Loucy (cell line): ENCODE data around the gene IQCK.

Source experiments
- H2AFZ ChIP-seq: fragments of 200-600 bp; sonication (generic); 2 replicates; pipeline ENCODE4 v1.6.0; 2016; ENCODE audit warnings: antibody characterized with exemption, mild to moderate bottlenecking, low read length, moderate library complexity
- H3F3A ChIP-seq: fragments of 200-600 bp; 2 replicates; pipeline ENCODE4 v1.6.0; 2016; ENCODE audit warnings: antibody characterized with exemption, low read depth, mild to moderate bottlenecking
- H3K27me3 ChIP-seq: fragments of 200-600 bp; sonication (generic); 2 replicates; pipeline ENCODE4 v1.6.1; 2014; ENCODE audit warnings: low read length, mild to moderate bottlenecking; ENCODE audit not compliant: insufficient read depth, poor library complexity, severe bottlenecking
- H3K36me3 ChIP-seq: fragments of 200-600 bp; sonication (generic); 2 replicates; pipeline ENCODE4 v1.6.1; 2016; ENCODE audit warnings: low read length; ENCODE audit not compliant: insufficient read depth
- H3K4me1 ChIP-seq: fragments of 200-600 bp; sonication (generic); 2 replicates; pipeline ENCODE4 v1.5.1; 2014; ENCODE audit warnings: low read length, mild to moderate bottlenecking; ENCODE audit not compliant: insufficient read depth, poor library complexity, severe bottlenecking
- H3K4me2 ChIP-seq: fragments of 200-600 bp; sonication (generic); 2 replicates; pipeline ENCODE4 v1.6.0; 2014; ENCODE audit warnings: antibody characterized with exemption, low read length, low read depth, mild to moderate bottlenecking; ENCODE audit not compliant: poor library complexity, severe bottlenecking
- H3K4me3 ChIP-seq: fragments of 200-600 bp; sonication (generic); 2 replicates; pipeline ENCODE4 v1.5.1; 2014; ENCODE audit warnings: low read length, mild to moderate bottlenecking, mixed read lengths; ENCODE audit not compliant: poor library complexity, severe bottlenecking
- H3K79me2 ChIP-seq: fragments of 200-600 bp; sonication (generic); 2 replicates; pipeline ENCODE4 v1.6.1; 2014; ENCODE audit warnings: low read length; ENCODE audit not compliant: insufficient read depth
- H3K9ac ChIP-seq: fragments of 200-600 bp; sonication (generic); 2 replicates; pipeline ENCODE4 v1.6.0; 2014; ENCODE audit warnings: mild to moderate bottlenecking, low read depth, low read length, moderate library complexity; ENCODE audit not compliant: poor library complexity, severe bottlenecking
- H3K9me2 ChIP-seq: fragments of 200-600 bp; sonication (generic); replicated peaks from 2 replicates; pipeline ENCODE4 v1.6.1; 2016; ENCODE audit warnings: low read depth, low read length, mixed read lengths
- H3K9me3 ChIP-seq: fragments of 200-600 bp; sonication (generic); 2 replicates; pipeline ENCODE4 v1.6.1; 2014; ENCODE audit warnings: mild to moderate bottlenecking, antibody characterized with exemption, low read length, low read depth; ENCODE audit not compliant: insufficient read depth
- H4K20me1 ChIP-seq: fragments of 200-600 bp; sonication (generic); 2 replicates; pipeline ENCODE4 v1.6.0; 2014; ENCODE audit warnings: antibody characterized with exemption, low read length, mild to moderate bottlenecking; ENCODE audit not compliant: insufficient read depth, poor library complexity, severe bottlenecking
- CTCF ChIP-seq: fragments of 200-600 bp; sonication (generic); conservative IDR thresholded peaks from 2 replicates; pipeline ENCODE4 v1.5.1; 2014; ENCODE audit warnings: mild to moderate bottlenecking, antibody characterized with exemption, low read length
- EZH2phosphoT487 ChIP-seq: fragments of 200-600 bp; IDR thresholded peaks from 2 replicates; pipeline ENCODE4 v1.6.1; 2018; ENCODE audit warnings: antibody characterized with exemption, mild to moderate bottlenecking, moderate library complexity, borderline replicate concordance

IQCK gene

GRCh38 chr16:19701091-19701490, 17.0 kb upstream of the IQCK start:
- no peak overlapping the region for H3K4me2 ChIP-seq
- H3K9me2 ChIP-seq = no peaks in the 10 kb centered on the region
- peaks cover 40% of the 10 kb centered on the region; the same call in 1 of the 2 replicates for H3K36me3 ChIP-seq
- no peaks in the 10 kb centered on the region for H3K4me1 ChIP-seq
- no peak overlapping the region for H3K9ac ChIP-seq
- H3K4me3 ChIP-seq = no peak overlapping the region
- no peaks in the 10 kb centered on the region for H4K20me1 ChIP-seq
- H2AFZ ChIP-seq = no peak overlapping the region
- no peaks in the 10 kb centered on the region for H3K79me2 ChIP-seq
- TF ChIP-seq CTCF = no peak
- TF ChIP-seq EZH2phosphoT487 = no peak
- no peaks in the 10 kb centered on the region for H3F3A ChIP-seq
- H3K9me3 ChIP-seq = no peaks in the 10 kb centered on the region
- H3K27me3 ChIP-seq = no peaks in the 10 kb centered on the region

- Histone ChIP-seq H3K79me2 (no peaks in the 10 kb centered on the region; the same call in 1 of the 2 replicates), H3K4me3 (no peak overlapping the region), H3K9ac (no peak overlapping the region), H3K4me1 (no peaks in the 10 kb centered on the region), H3F3A (no peaks in the 10 kb centered on the region), H3K27me3 (no peaks in the 10 kb centered on the region), H3K36me3 (peaks cover 49% of the 10 kb centered on the region; the same call in 1 of the 2 replicates), H3K4me2 (no peak overlapping the region), H3K9me2 (no peaks in the 10 kb centered on the region), H4K20me1 (no peaks in the 10 kb centered on the region), H3K9me3 (no peaks in the 10 kb centered on the region), H2AFZ (no peak overlapping the region)
- TF ChIP-seq EZH2phosphoT487 (no peak), CTCF (no peak)
Observed at GRCh38 chr16:19703172-19703889, 14.7 kb upstream of the IQCK start.

GRCh38 chr16:19704321-19705145, 13.5 kb upstream of the IQCK start:
- H4K20me1 ChIP-seq = no peaks in the 10 kb centered on the region
- H3K79me2 ChIP-seq = no peaks in the 10 kb centered on the region; the same call in 1 of the 2 replicates
- H3K4me3 ChIP-seq = no peak overlapping the region
- H3K9me2 ChIP-seq = no peaks in the 10 kb centered on the region
- no peak overlapping the region for H2AFZ ChIP-seq
- H3K4me1 ChIP-seq = no peaks in the 10 kb centered on the region
- H3K27me3 ChIP-seq = no peaks in the 10 kb centered on the region
- H3K9ac ChIP-seq = no peak overlapping the region
- no peak for TF ChIP-seq CTCF
- TF ChIP-seq EZH2phosphoT487 = no peak
- peaks cover 49% of the 10 kb centered on the region; the same call in 1 of the 2 replicates for H3K36me3 ChIP-seq
- H3F3A ChIP-seq = no peaks in the 10 kb centered on the region
- no peak overlapping the region for H3K4me2 ChIP-seq
- no peaks in the 10 kb centered on the region for H3K9me3 ChIP-seq
